HCT116 (cell line): ENCODE results near the gene DTNBP1. TPM values are rescaled to one million over a fixed set of nuclear protein-coding genes. Genes with fewer than 3 reads are reported as not detected.

Experiments used
- ATAC-seq: fragments of 200-7000 bp; cut with Tn5 transposase; 2 replicates; pipeline ENCODE4 v1.9.1; 2020; ENCODE audit warnings: mild to moderate bottlenecking, moderate library complexity
- BruUV-seq: library from RNA; stranded (reverse); fragments of 400-500 nt; replicated peaks from 2 replicates; lab custom pipeline; 2021; lab: Mats Ljungman, UMichigan
- CTCF ChIA-PET: fragments of 300-600 bp; sonication (Branson Sonifier 250); formaldehyde crosslinking; loops from one replicate; lab custom pipeline; 2021; ENCODE audit warnings: antibody characterized with exemption; lab: Charles Lee
- POLR2A ChIA-PET: fragments of 300-600, 350-600 bp; sonication (Branson Sonifier 250); formaldehyde crosslinking; loops from one replicate; lab custom pipeline; 2021; ENCODE audit warnings: antibody characterized with exemption; lab: Charles Lee
- RAD21 ChIA-PET, 2 experiments: fragments of 300-600 bp; sonication (Branson Sonifier 250); formaldehyde crosslinking; loops; one replicate each; lab custom pipeline; 2023; ENCODE audit warnings: low total read pairs in 2 of 2; ENCODE audit not compliant: uncharacterized antibody in 2 of 2, unreplicated experiment in 2 of 2, low non-redundant PET in 1 of 2; lab: Charles Lee
- DNase-seq: peaks from one replicate; pipeline ENCODE4 v3.0.0-alpha.2; 2010; ENCODE audit warnings: low read depth, low spot score
- H2AFZ ChIP-seq: fragments of 200-600 bp; shearing (Covaris generic), sonication (generic); 2 replicates; pipeline ENCODE4 v1.6.1; 2017; ENCODE audit warnings: low read depth, mixed run types, mixed read lengths, antibody characterized with exemption, low read length; ENCODE audit not compliant: poor library complexity, severe bottlenecking
- H3K27ac ChIP-seq: 2 replicates; pipeline ENCODE4 v1.5.1; 2012; ENCODE audit warnings: low read depth, low read length
- H3K27me3 ChIP-seq: fragments of 200-600 bp; sonication (generic); 2 replicates; pipeline ENCODE4 v1.6.1; 2016; ENCODE audit warnings: mixed run types, low read length, mixed read lengths; ENCODE audit not compliant: insufficient read depth
- H3K36me3 ChIP-seq, 2 experiments: fragments of 200-500 bp in 1 of 2; fragments of 200-600 bp in 1 of 2; sonication (Bioruptor generic) in 1 of 2; sonication (generic) in 1 of 2; 2 replicates each; pipeline versions ENCODE4 v1.5.1 to v1.6.1; 2014 to 2016; ENCODE audit warnings: low read length in 2 of 2, inconsistent platforms in 1 of 2, mixed read lengths in 1 of 2, mixed run types in 1 of 2; ENCODE audit not compliant: insufficient read depth in 2 of 2, control insufficient read depth in 1 of 2
- H3K4me1 ChIP-seq, 2 experiments: fragments of 200-600 bp in 1 of 2; sonication (generic) in 1 of 2; 2 replicates each; pipeline versions ENCODE4 v1.5.1 to v1.6.1; 2012 to 2017; ENCODE audit warnings: low read length in 2 of 2, inconsistent platforms in 1 of 2, mild to moderate bottlenecking in 1 of 2, mixed read lengths in 1 of 2, mixed run types in 1 of 2, moderate library complexity in 1 of 2; ENCODE audit not compliant: insufficient read depth in 2 of 2, control insufficient read depth in 1 of 2
- H3K4me2 ChIP-seq: fragments of 200-600 bp; sonication (generic); 2 replicates; pipeline ENCODE4 v1.6.1; 2017; ENCODE audit warnings: mixed run types, low read length, mixed read lengths
- H3K4me3 ChIP-seq, 2 experiments: fragments of 200-600 bp in 1 of 2; sonication (generic) in 1 of 2; replicated peaks in 1 of 2; 2 replicates each; pipeline ENCODE4 v1.5.1; 2011 to 2016; ENCODE audit warnings: low read length in 2 of 2, control low read depth in 1 of 2, low read depth in 1 of 2, mild to moderate bottlenecking in 1 of 2, mixed read lengths in 1 of 2, mixed run types in 1 of 2
- H3K79me2 ChIP-seq: fragments of 200-600 bp; sonication (generic); 2 replicates; pipeline ENCODE4 v1.6.1; 2017; ENCODE audit warnings: mild to moderate bottlenecking, mixed run types, low read length, moderate library complexity, mixed read lengths; ENCODE audit not compliant: insufficient read depth
- H3K9ac ChIP-seq: fragments of 200-600 bp; sonication (generic); 2 replicates; pipeline ENCODE4 v1.6.1; 2016; ENCODE audit warnings: low read length, mixed read lengths
- H3K9me2 ChIP-seq: fragments of 200-600 bp; sonication (generic), shearing (Covaris generic); 2 replicates; pipeline ENCODE4 v1.6.1; 2017; ENCODE audit warnings: mixed run types, mild to moderate bottlenecking, moderate library complexity; ENCODE audit not compliant: insufficient read depth
- H3K9me3 ChIP-seq, 2 experiments: fragments of 200-500 bp in 1 of 2; fragments of 200-600 bp in 1 of 2; sonication (Bioruptor generic) in 1 of 2; sonication (generic) in 1 of 2; 2 replicates each; pipeline ENCODE4 v1.6.1; 2014 to 2017; ENCODE audit warnings: low read length in 2 of 2, mixed read lengths in 2 of 2, inconsistent platforms in 1 of 2, low read depth in 1 of 2, mild to moderate bottlenecking in 1 of 2, mixed run types in 1 of 2, moderate library complexity in 1 of 2; ENCODE audit not compliant: control insufficient read depth in 1 of 2, insufficient read depth in 1 of 2
- H4K20me1 ChIP-seq: fragments of 200-600 bp; sonication (generic), shearing (Covaris generic); 2 replicates; pipeline ENCODE4 v1.6.1; 2017; ENCODE audit warnings: mixed run types, mild to moderate bottlenecking, moderate library complexity; ENCODE audit not compliant: insufficient read depth
- EGR1 ChIP-seq: IDR thresholded peaks from 2 replicates; pipeline ENCODE4 v1.6.1; 2012; ENCODE audit warnings: low read depth
- FOSL1 ChIP-seq: IDR thresholded peaks from 2 replicates; pipeline ENCODE4 v1.6.1; 2012; ENCODE audit warnings: low read depth
- JUND ChIP-seq: IDR thresholded peaks from 2 replicates; pipeline ENCODE4 v1.6.1; 2012
- POLR2AphosphoS5 ChIP-seq: IDR thresholded peaks from 2 replicates; pipeline ENCODE4 v1.6.1; 2011; ENCODE audit warnings: mild to moderate bottlenecking, low read depth, low read length, moderate library complexity
- SP1 ChIP-seq: IDR thresholded peaks from 2 replicates; pipeline ENCODE4 v1.6.1; 2012; ENCODE audit warnings: low read depth
- SRF ChIP-seq: IDR thresholded peaks from 2 replicates; pipeline ENCODE4 v1.6.1; 2012; ENCODE audit warnings: low read depth
- YY1 ChIP-seq: IDR thresholded peaks from 2 replicates; pipeline ENCODE4 v1.6.1; 2011; ENCODE audit warnings: low read length, low read depth, moderate library complexity, mild to moderate bottlenecking; ENCODE audit not compliant: insufficient replicate concordance; ENCODE audit errors: extremely low read depth
- ZFX ChIP-seq: fragments of 450-650 bp; IDR thresholded peaks from 2 replicates; pipeline ENCODE4 v1.6.1; 2017
- ZNF274 ChIP-seq: fragments of 200-500 bp; sonication (Bioruptor generic); IDR thresholded peaks from 2 replicates; pipeline ENCODE4 v1.6.1; 2014; ENCODE audit warnings: mild to moderate bottlenecking, low read depth, low read length, inconsistent platforms
- intact Hi-C: fragments of 100-400 bp; cut with micrococcal nuclease; formaldehyde crosslinking; loops from 2 replicates; pipeline ENCODE4 v1.10.0; 2022
- total RNA-seq: library from RNA; stranded (reverse); gene quantifications from one replicate; pipeline ENCODE4 v1.2.1, GENCODE V29; 2021; ENCODE audit not compliant: unreplicated experiment
- TF ChIP-seq, protein P1 (sequence below), 3 experiments: fragments of 200-600 bp in 1 of 3; sonication (generic) in 1 of 3; IDR thresholded peaks in 2 of 3; conservative IDR thresholded peaks in 1 of 3; 2 replicates each; pipeline ENCODE4 v1.5.1; 2012 to 2017; ENCODE audit warnings: low read depth in 2 of 3, low read length in 2 of 3, antibody characterized with exemption in 1 of 3, borderline replicate concordance in 1 of 3, control low read depth in 1 of 3, mild to moderate bottlenecking in 1 of 3, mixed read lengths in 1 of 3, mixed run types in 1 of 3, moderate library complexity in 1 of 3; ENCODE audit not compliant: insufficient read depth in 1 of 3
- TF ChIP-seq, protein P2 (sequence below): IDR thresholded peaks from 2 replicates; pipeline ENCODE4 v1.6.1; 2012; ENCODE audit warnings: low read depth
- TF ChIP-seq, protein P3 (sequence below): IDR thresholded peaks from 2 replicates; pipeline ENCODE4 v1.6.1; 2012

The DTNBP1 gene
- total RNA-seq, 1 experiment from 2014 or later, result 16.7 TPM

DNA sequence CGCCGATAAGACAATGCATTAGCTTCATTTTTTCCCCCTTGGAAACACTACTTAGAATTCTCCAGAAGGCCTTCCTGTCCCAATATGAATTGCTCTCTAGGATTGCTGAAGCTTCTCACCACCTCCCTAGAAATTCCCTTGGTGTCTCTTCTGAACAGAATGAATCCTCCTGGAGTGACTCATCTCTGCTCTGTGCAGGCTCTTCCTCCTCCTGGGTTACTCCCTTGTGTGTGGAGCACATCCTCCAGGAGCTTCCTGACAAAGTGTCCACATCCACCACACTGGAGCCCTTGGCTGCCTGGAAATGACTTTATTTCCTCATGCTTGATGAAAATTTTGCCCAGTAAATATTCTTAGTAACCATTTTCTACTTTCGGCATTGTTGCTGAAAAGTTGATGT, 54.4 kb downstream of the DTNBP1 start:
- peak overlapping the region; percentile 39; the same call in 1 of the 2 replicates for H3K4me2 ChIP-seq
- H3K36me3 ChIP-seq, result no peaks in the 10 kb centered on the region
- ChIA-PET CTCF (no interaction called here), POLR2A (no interaction called here), RAD21 (no interaction called here)
- ATAC-seq (peak; percentile 83), DNase-seq (peak; percentile 21)
- BruUV-seq, result no TSS peak
- no peaks in the 10 kb centered on the region for H3K9me2 ChIP-seq
- TF ChIP-seq EGR1, result no peak
- peak; percentile 33; the same call in 1 of the 2 replicates for TF ChIP-seq JUND
- TF ChIP-seq, protein P1, sequence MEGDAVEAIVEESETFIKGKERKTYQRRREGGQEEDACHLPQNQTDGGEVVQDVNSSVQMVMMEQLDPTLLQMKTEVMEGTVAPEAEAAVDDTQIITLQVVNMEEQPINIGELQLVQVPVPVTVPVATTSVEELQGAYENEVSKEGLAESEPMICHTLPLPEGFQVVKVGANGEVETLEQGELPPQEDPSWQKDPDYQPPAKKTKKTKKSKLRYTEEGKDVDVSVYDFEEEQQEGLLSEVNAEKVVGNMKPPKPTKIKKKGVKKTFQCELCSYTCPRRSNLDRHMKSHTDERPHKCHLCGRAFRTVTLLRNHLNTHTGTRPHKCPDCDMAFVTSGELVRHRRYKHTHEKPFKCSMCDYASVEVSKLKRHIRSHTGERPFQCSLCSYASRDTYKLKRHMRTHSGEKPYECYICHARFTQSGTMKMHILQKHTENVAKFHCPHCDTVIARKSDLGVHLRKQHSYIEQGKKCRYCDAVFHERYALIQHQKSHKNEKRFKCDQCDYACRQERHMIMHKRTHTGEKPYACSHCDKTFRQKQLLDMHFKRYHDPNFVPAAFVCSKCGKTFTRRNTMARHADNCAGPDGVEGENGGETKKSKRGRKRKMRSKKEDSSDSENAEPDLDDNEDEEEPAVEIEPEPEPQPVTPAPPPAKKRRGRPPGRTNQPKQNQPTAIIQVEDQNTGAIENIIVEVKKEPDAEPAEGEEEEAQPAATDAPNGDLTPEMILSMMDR (IDR thresholded peaks at IDR 0.05 in 2 of 3, conservative IDR thresholded peaks at IDR 0.05 in 1 of 3; ENCODE audit: borderline replicate concordance in 1 of 3, insufficient read depth in 1 of 3, low read depth in 2 of 3, low read length in 2 of 3), result no peak
- peak; percentile 53 for TF ChIP-seq FOSL1
- H3K9me3 ChIP-seq, result no peaks in the 10 kb centered on the region
- H3K9ac ChIP-seq, result no peak overlapping the region
- H2AFZ ChIP-seq, result no peak overlapping the region
- no peaks in the 10 kb centered on the region for H4K20me1 ChIP-seq
- no peak overlapping the region for H3K27ac ChIP-seq
- intact Hi-C loops, result no loop called here
- no peak overlapping the region for H3K4me3 ChIP-seq
- no peaks in the 10 kb centered on the region for H3K79me2 ChIP-seq
- H3K4me1 ChIP-seq, result peaks cover 0 to 9% of the 10 kb centered on the region in 2 experiments; a peak in 2 of 4 replicates
- H3K27me3 ChIP-seq, result no peaks in the 10 kb centered on the region

DNA sequence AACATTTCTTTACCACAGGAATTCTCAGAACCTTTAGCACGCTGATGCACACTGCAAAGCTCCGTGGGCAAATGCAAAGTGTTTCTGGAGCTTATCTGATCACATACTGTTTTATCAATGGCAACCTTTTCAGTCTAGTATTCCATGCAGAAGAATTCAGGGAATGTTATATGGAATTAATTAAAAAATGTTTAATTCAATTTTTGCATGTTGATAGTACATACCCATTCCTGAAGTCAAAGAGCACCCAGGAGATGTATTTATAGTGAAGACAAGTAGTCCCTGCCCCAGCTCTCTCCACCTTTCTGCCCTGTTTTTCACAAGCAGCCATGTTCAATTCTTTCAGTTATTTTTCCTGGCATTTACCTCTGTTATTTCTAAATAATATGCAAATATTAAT, 55.2 kb downstream of the DTNBP1 start:
- ChIA-PET RAD21 (no interaction called here), CTCF (no interaction called here), POLR2A (no interaction called here)
- H3K27me3 ChIP-seq, result no peaks in the 10 kb centered on the region
- intact Hi-C loops, result no loop called here
- BruUV-seq, result no TSS peak
- no peak overlapping the region for H3K27ac ChIP-seq
- no peak overlapping the region for H3K4me3 ChIP-seq
- peaks cover 0 to 9% of the 10 kb centered on the region in 2 experiments; a peak in 2 of 4 replicates for H3K4me1 ChIP-seq
- no peak overlapping the region for H3K9ac ChIP-seq
- H3K79me2 ChIP-seq, result no peaks in the 10 kb centered on the region
- no peaks in the 10 kb centered on the region for H3K9me2 ChIP-seq
- DNase-seq, result no peak
- no peak overlapping the region for H3K4me2 ChIP-seq
- H3K9me3 ChIP-seq, result no peaks in the 10 kb centered on the region
- no peak for ATAC-seq
- H2AFZ ChIP-seq, result no peak overlapping the region
- no peaks in the 10 kb centered on the region for H3K36me3 ChIP-seq
- H4K20me1 ChIP-seq, result no peaks in the 10 kb centered on the region
- TF ChIP-seq, protein P2, sequence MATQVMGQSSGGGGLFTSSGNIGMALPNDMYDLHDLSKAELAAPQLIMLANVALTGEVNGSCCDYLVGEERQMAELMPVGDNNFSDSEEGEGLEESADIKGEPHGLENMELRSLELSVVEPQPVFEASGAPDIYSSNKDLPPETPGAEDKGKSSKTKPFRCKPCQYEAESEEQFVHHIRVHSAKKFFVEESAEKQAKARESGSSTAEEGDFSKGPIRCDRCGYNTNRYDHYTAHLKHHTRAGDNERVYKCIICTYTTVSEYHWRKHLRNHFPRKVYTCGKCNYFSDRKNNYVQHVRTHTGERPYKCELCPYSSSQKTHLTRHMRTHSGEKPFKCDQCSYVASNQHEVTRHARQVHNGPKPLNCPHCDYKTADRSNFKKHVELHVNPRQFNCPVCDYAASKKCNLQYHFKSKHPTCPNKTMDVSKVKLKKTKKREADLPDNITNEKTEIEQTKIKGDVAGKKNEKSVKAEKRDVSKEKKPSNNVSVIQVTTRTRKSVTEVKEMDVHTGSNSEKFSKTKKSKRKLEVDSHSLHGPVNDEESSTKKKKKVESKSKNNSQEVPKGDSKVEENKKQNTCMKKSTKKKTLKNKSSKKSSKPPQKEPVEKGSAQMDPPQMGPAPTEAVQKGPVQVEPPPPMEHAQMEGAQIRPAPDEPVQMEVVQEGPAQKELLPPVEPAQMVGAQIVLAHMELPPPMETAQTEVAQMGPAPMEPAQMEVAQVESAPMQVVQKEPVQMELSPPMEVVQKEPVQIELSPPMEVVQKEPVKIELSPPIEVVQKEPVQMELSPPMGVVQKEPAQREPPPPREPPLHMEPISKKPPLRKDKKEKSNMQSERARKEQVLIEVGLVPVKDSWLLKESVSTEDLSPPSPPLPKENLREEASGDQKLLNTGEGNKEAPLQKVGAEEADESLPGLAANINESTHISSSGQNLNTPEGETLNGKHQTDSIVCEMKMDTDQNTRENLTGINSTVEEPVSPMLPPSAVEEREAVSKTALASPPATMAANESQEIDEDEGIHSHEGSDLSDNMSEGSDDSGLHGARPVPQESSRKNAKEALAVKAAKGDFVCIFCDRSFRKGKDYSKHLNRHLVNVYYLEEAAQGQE, result no peak
- TF ChIP-seq, protein P1 (IDR thresholded peaks at IDR 0.05 in 2 of 3, conservative IDR thresholded peaks at IDR 0.05 in 1 of 3; ENCODE audit: borderline replicate concordance in 1 of 3, insufficient read depth in 1 of 3, low read depth in 2 of 3, low read length in 2 of 3), result no peak
- TF ChIP-seq ZFX (no peak), ZNF274 (no peak), SP1 (no peak), YY1 (no peak), SRF (no peak), POLR2AphosphoS5 (no peak)
- TF ChIP-seq, protein P3, sequence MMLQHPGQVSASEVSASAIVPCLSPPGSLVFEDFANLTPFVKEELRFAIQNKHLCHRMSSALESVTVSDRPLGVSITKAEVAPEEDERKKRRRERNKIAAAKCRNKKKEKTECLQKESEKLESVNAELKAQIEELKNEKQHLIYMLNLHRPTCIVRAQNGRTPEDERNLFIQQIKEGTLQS, result no peak
